OCI-LY1 (cell line): ENCODE results near the gene TNFRSF1A.

Experiments used
- H2AFZ ChIP-seq: fragments of 200-600 bp; sonication (generic), shearing (Covaris generic); 2 replicates; pipeline ENCODE4 v1.6.0; 2014; ENCODE audit warnings: antibody characterized with exemption, mild to moderate bottlenecking, low read length
- H3F3A ChIP-seq: fragments of 200-600 bp; sonication (generic), shearing (Covaris generic); 2 replicates; pipeline ENCODE4 v1.6.0; 2014; ENCODE audit warnings: mild to moderate bottlenecking, antibody characterized with exemption, low read length, moderate library complexity; ENCODE audit not compliant: insufficient read depth
- H3K27ac ChIP-seq: fragments of 200-600 bp; sonication (generic); 2 replicates; pipeline ENCODE4 v1.5.1; 2014; ENCODE audit warnings: low read length, mixed run types, mild to moderate bottlenecking, low read depth; ENCODE audit not compliant: poor library complexity, severe bottlenecking
- H3K27me3 ChIP-seq: fragments of 200-600 bp; sonication (generic); 2 replicates; pipeline ENCODE4 v1.6.0; 2014; ENCODE audit warnings: antibody characterized with exemption, mild to moderate bottlenecking, low read length, moderate library complexity; ENCODE audit not compliant: insufficient read depth
- H3K36me3 ChIP-seq: fragments of 200-600 bp; sonication (generic); 2 replicates; pipeline ENCODE4 v1.6.1; 2014; ENCODE audit warnings: mild to moderate bottlenecking, antibody characterized with exemption, low read length, moderate library complexity, mixed read lengths; ENCODE audit not compliant: insufficient read depth
- H3K4me1 ChIP-seq: fragments of 200-600 bp; sonication (generic); 2 replicates; pipeline ENCODE4 v1.5.1; 2014; ENCODE audit warnings: mild to moderate bottlenecking, low read length, moderate library complexity; ENCODE audit not compliant: insufficient read depth, severe bottlenecking
- H3K4me2 ChIP-seq: fragments of 200-600 bp; sonication (generic), shearing (Covaris generic); 2 replicates; pipeline ENCODE4 v1.6.1; 2014; ENCODE audit warnings: low read length
- H3K4me3 ChIP-seq: fragments of 200-600 bp; sonication (generic); 2 replicates; pipeline ENCODE4 v1.5.1; 2014; ENCODE audit warnings: low read length, low read depth, mild to moderate bottlenecking, mixed read lengths; ENCODE audit not compliant: poor library complexity, severe bottlenecking
- H3K79me2 ChIP-seq: fragments of 200-600 bp; shearing (Covaris generic); 2 replicates; pipeline ENCODE4 v1.6.1; 2016; ENCODE audit warnings: mixed run types, low read length, mixed read lengths; ENCODE audit not compliant: insufficient read depth
- H3K9ac ChIP-seq: fragments of 200-600 bp; sonication (generic), shearing (Covaris generic); 2 replicates; pipeline ENCODE4 v1.6.1; 2014; ENCODE audit warnings: mild to moderate bottlenecking, low read length, mixed read lengths
- H3K9me2 ChIP-seq: fragments of 200-600 bp; sonication (generic), shearing (Covaris generic); 2 replicates; pipeline ENCODE4 v1.6.1; 2014; ENCODE audit warnings: low read depth, mild to moderate bottlenecking, low read length, mixed read lengths
- H3K9me3 ChIP-seq: fragments of 200-600 bp; shearing (Covaris generic); 2 replicates; pipeline ENCODE4 v1.6.1; 2014; ENCODE audit warnings: low read length, mixed read lengths
- H4K20me1 ChIP-seq: fragments of 200-600 bp; sonication (generic), shearing (Covaris generic); 2 replicates; pipeline ENCODE4 v1.6.0; 2016; ENCODE audit warnings: mild to moderate bottlenecking, low read length; ENCODE audit not compliant: insufficient read depth
- CTCF ChIP-seq: fragments of 200-600 bp; sonication (generic), shearing (Covaris generic); IDR thresholded peaks from 2 replicates; pipeline ENCODE4 v1.5.1; 2017; ENCODE audit warnings: mild to moderate bottlenecking, antibody characterized with exemption, low read length, moderate library complexity, mixed read lengths
- EZH2 ChIP-seq: fragments of 200-600 bp; sonication (generic), shearing (Covaris generic); IDR thresholded peaks from 2 replicates; pipeline ENCODE4 v1.8.0; 2017; ENCODE audit warnings: borderline replicate concordance, mixed run types, mild to moderate bottlenecking, antibody characterized with exemption, low read length, moderate library complexity, mixed read lengths

Gene TNFRSF1A

GRCh38 chr12:6375269-6376078 lies 33.6 kb upstream of the TNFRSF1A start, which contains the start of gene SCNN1A:
Gene SCNN1A (minus strand): TSS chr12:6375563. CDS start chr12:6374783, 780 bp downstream.
- Histone ChIP-seq H3K9me3 (no peaks in the 10 kb centered on the region), H3K27me3 (peaks cover 14% of the 10 kb centered on the region), H4K20me1 (no peaks in the 10 kb centered on the region), H3F3A (no peaks in the 10 kb centered on the region), H2AFZ (no peak within 1 kb of the TSS), H3K4me2 (no peak within 1 kb of the TSS), H3K79me2 (no peaks in the 10 kb centered on the region), H3K4me1 (no peaks in the 10 kb centered on the region), H3K9ac (no peak within 1 kb of the TSS), H3K9me2 (no peaks in the 10 kb centered on the region), H3K36me3 (no peaks in the 10 kb centered on the region), H3K4me3 (no peak within 1 kb of the TSS), H3K27ac (no peak within 1 kb of the TSS)
- TF ChIP-seq CTCF (no peak), EZH2 (no peak)

- Histone ChIP-seq H3K79me2 (no peaks in the 10 kb centered on the region), H3K36me3 (no peaks in the 10 kb centered on the region), H3K4me3 (no peak overlapping the region), H3K9ac (no peak overlapping the region), H4K20me1 (no peaks in the 10 kb centered on the region), H3K9me3 (no peaks in the 10 kb centered on the region), H3K27ac (no peak overlapping the region), H3F3A (no peaks in the 10 kb centered on the region), H3K4me1 (no peaks in the 10 kb centered on the region), H2AFZ (no peak overlapping the region), H3K9me2 (no peaks in the 10 kb centered on the region), H3K4me2 (no peak overlapping the region), H3K27me3 (peaks cover 14% of the 10 kb centered on the region)
- TF ChIP-seq CTCF, result no peak
- TF ChIP-seq EZH2, result no peak
Measured at GRCh38 chr12:6374786-6375160, 32.9 kb upstream of the TNFRSF1A start.

- Histone ChIP-seq H3K4me2 (no peak overlapping the region), H3K79me2 (no peaks in the 10 kb centered on the region), H3K27me3 (peaks cover 14% of the 10 kb centered on the region), H4K20me1 (no peaks in the 10 kb centered on the region), H2AFZ (no peak overlapping the region), H3K9me3 (no peaks in the 10 kb centered on the region), H3K9me2 (no peaks in the 10 kb centered on the region), H3K27ac (no peak overlapping the region), H3F3A (no peaks in the 10 kb centered on the region), H3K36me3 (no peaks in the 10 kb centered on the region), H3K4me1 (no peaks in the 10 kb centered on the region), H3K9ac (no peak overlapping the region), H3K4me3 (no peak overlapping the region)
- TF ChIP-seq EZH2 (no peak), CTCF (no peak)
Measured at GRCh38 chr12:6374028-6374785, 32.3 kb upstream of the TNFRSF1A start.
